AG20443 (cell line): ENCODE results near the gene SAPCD2.

Source experiments
- DNase-seq: peaks from one replicate; pipeline ENCODE4 v3.0.0; 2012; ENCODE audit warnings: low spot score, mixed read lengths

Gene SAPCD2

DNA sequence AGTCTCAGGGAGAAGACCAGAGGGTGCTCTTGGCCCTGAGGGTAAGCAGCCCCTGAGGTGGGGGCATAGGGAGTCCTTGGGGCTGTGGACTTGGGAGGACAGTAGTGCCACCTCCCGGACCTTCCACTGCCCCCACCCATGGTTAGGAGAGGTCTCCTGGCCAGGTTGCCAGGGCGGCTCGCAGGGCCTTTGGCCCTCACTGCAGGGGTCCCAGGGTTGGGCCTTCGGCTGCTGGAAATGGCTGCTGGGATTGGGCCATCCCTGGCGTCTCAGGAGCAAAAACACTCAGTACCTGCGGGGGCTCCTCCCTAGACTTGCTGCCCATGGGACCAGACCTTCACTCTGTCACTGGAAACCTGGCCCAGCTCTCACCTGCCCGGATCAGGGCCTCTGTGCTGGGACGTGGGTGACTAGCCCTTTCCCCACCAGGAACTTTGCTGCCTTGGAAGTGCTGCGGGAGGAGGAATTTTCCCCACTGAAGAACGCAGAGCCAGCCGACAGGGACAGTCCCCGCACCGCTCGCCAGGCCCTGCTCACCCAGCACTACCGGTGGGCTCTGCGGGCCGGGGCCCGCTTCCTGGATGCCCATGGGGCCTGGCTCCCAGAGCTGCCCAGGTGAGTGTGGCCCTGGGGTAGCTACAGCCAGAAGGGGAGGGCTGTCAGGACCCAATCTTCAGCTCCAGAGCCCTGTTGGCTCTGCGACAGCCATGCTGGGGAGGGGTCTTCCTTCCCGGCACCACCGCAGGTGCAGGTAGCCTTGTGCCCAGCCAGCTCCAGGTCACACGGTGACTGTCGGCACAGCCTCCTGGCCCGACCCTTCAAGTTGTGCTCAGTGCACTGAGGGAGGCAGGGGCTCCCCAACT is 10.1 kb upstream of the SAPCD2 start:
- DNase-seq = no peak

DNA sequence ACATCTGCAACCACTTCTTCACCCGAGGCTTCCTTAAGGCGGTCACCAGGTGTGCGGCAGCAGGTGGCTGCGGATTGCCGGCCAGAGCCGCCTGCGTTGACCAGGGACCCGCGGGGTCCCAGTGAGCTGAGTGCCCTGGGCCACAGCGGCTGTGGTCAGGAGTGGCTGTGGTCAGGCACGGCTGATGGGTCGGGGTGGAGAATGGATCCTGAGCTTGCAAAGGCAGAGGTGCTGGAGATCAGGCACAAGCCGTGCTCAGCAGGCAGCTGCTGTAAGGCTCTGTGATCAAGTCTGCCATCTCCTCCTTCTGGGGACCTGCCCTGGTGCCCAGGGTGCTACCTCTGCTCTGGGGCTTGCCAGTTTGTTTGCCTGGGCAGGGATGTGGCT is 9.0 kb upstream of the SAPCD2 start:
- DNase-seq = no peak

DNA sequence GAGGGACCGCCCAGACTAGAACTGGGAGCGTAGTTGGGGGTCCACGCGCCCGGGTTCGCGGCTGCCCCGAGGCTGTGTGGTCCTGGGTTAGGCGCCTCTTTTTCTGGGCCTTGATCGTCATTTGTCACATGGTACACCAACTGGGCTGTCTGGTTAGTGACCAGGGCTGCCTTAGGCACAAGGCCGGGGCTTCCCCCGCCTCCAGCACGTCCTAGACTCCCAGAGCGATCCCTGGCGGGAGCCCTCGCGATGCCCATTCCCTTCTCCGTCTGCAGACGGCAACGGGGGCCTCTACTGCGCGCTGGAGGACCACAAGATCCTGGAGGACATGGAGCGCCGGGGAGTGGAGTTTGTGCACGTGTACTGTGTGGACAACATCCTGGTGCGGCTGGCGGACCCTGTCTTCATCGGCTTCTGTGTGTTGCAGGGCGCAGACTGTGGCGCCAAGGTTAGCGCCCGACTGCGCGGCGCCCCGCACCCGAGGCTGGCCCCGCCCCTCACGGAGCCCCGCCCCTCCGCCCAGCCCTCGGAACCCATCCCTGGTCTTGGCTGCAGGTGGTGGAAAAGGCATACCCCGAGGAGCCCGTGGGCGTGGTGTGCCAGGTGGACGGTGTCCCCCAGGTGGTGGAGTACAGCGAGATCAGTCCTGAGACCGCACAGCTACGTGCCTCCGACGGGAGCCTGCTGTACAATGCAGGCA is 8.5 kb upstream of the SAPCD2 start:
- DNase-seq = no peak

DNA sequence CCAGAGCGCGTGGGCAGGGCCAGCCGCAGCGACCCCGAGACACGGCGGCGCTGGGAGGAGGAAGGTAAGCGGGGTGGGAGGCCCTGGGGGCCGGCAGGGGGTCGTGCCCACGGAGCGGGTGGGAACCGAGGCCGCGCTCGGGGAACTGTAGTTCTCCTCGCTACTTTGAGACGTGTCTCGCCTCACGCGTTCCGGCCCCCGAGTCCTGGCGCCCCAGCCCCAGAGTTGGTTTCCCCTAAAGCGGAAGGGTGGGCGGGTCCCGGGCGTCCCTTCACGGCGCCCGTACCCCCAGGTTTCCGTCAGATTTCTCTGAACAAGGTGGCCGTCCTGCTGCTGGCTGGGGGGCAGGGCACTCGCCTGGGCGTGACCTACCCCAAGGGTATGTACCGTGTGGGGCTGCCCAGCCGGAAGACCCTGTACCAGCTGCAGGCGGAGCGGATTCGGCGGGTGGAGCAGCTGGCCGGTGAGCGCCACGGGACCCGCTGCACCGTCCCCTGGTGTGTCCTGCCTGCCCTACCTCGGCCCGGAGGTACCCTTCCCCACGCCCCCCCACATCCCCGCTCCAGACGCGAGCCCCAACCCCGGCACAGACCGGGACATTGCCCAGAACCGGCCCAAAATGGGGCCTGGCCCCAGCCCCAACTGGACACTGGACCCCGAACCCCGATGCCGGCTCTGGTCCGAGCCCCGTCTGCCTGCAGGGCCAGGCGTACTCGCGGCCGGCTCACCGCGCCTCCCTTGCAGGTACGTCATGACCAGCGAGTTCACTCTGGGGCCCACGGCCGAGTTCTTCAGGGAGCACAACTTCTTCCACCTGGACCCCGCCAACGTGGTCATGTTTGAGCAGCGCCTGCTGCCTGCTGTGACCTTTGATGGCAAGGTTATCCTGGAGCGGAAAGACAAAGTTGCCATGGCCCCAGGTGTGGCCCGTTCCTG is 7.7 kb upstream of the SAPCD2 start:
- no peak for DNase-seq

DNA sequence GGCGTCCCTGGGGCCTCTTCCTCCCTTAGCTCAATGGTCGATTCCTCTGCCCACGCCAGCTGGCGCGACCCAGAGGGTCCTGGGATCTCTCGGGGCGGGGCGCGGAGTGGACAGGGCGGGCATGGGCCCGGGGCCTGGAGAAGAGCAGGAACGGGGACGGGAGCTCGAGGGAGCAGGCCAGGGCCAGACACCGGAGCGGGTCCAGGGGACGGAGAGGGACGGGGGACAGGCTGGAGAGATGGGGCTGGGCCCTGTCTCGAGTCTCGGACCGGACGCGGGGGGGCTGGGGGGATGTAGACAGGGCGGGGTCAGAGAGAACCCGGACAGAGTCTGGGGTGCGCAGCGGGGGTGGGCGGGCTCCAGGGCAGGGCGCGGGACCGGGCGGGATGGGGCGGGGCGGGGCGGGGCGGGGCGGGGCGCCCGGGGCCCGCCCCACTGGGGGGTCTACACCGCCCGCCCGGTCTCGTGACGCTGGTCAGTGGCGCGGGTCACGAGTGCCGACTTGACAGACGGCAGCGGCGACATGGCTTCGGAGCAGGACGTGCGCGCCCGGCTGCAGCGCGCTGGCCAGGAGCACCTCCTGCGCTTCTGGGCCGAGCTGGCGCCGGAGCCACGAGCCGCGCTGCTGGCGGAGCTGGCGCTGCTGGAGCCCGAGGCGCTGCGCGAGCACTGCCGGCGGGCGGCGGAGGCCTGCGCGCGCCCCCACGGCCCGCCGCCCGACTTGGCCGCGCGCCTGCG is 6.8 kb upstream of the SAPCD2 start, which contains the start of gene UAP1L1:
Gene UAP1L1 (plus strand): TSS at position 508 of the 738 bp plus-strand sequence. CDS start 16 bp downstream, at position 524.
- peak; percentile 88 for DNase-seq

DNA sequence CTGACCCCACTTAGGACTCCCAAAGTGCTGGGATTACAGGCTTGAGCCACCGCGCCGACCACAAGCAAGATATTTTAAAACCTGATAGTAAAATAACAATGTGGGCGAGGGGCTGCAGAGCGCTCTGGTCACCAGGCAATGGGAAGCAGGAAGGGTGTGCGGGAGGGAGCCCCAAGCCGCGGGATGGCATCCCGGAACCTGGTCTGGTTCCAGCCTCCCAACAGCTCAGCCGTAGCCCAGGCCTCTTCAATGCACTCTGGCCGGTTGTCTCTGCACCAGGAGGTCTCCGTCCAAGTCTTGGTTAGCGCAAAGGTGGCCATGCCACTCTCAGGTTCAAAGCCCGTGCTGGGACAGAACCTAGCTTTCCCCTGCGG is 6.3 kb upstream of the SAPCD2 start:
- no peak for DNase-seq

DNA sequence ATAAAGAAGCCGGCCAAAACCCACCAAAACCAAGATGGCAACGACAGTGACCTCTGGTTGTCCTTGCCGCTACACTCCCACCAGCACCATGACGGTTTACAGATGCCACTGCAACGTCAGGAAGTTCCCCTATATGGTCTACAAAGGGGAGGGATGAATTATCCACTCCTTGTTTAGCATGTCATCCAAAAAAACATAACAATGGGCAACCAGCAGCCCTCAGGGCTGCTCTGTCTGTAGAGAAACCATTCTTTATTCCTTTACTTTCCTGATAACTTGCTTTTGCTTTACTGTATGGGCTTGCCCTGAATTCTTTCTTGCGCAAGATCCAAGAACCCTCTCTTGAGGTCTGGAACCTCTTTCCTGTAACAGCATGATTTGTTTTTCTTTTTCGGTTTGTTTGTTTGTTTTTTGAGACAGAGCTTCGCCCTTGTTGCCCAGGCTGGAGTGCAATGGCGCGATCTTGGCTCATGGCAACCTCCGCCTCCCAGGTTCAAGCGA is 5.0 kb upstream of the SAPCD2 start:
- DNase-seq = no peak

DNA sequence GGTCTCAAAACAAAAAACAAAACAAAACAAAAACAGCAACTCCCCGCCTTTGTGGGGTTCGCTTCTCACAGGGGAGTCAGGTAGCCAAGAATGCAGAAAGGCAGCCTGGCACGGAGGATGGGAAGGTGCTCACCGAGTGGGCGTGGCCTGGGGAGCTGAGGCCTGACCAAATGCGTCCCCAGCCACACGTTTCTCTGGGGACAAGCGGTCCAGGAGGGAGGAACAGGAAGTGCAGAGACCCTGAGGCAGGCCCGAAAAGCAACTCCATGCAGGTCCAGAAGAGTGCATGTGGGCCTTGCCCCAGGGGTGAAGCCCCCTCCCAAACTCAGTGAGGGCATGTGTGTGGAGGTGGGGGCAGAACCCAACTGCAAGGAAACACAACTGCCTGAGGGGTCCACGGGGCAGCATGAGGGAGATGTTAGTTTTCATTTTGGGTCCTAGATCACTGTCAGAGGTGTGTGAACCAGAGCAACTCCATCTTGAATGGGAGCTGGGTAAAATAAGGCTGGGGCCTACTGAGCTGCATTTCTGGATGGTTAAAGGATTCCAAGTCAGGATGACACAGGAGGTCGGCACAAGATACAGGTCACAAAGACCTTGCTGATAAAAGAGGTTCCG is 4.4 kb upstream of the SAPCD2 start:
- DNase-seq = no peak

DNA sequence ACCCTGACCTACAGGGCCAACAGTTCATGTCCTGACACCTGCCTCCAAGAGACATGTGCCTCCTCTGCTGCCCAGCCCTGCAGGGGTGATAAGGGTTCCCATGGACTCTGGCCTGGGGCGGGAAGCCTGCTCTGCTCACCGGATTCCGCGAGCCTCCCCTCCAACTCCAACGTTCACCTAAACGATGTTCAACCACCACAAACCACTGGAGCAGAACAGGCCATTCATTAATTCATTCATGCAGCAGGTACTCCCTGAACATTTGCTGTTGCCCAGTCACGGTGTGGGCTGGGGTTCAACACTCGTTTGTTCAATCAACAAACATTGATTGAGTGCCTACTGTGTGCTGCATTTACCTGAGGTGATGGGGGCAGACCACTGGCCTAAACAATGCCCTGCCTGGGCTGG is 3.6 kb upstream of the SAPCD2 start:
- no peak for DNase-seq

DNA sequence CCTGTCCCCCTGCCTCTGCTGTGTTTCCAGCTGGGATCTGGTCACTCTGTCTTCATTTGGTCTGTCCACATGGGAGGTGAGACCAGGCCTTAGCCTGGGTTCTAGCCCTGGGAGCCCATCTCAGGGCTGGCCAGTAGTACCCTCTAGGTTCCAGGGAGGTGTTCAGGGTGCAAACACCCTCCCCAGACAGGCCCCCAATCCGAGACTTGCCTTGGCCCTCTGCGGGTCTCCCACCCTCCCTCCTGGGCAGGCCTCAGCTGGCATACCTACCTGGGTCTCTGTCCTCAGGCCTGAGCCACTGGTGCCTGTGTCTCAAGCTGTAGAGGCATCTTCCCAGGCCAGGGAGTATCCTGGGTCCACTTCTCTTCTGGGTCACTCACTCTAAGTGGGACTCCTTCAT is 925 bp upstream of the SAPCD2 start:
- DNase-seq = no peak

DNA sequence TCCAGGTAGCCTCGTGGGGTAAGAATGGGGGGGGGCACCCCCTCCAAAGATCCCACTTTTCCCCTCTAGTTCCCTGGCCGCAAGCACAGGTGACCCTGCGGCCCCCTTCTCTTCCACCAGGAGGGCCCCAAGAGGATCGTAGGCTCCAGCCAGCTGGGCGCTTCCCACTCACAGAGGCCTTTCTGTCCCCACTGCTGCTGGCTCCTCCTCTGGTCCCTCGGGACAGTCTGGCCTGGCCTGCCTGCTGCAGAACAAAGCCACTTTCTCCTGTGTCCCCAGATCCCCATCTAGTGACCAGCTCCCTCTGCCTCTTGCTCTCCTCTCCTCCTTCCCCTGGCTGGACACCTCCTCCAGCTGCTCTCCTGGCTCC is 534 bp upstream of the SAPCD2 start:
- no peak for DNase-seq

DNA sequence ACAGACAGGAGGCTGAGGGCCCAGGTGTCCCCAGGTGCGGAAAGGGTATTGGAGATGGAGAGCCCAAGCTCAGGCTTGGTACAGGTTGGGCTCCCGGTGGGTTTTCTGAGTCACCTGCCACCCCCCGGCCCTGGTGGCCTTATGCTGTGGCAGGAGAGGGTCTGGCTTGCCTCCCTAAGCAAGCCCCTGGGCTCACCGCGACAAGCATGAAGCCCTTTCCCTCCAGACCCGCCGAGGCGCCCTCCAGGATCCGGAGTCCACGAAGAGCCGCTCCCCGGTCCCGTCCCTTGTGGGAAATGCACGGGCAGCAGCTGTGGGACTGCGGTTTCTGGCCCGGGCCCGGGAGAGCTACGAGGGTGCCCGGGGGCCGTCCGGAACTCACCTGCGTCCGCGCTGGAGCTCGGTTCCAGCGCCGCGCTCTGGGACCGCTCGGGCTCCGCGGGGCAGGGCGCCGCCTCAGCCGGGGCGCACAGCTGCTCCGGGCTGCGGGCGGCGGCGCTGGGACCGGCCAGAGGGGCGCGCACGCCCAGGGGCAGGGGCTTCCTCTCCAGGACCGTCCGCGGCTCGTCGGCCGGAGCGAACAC is 757 bp downstream of the SAPCD2 start:
- DNase-seq = no peak

DNA sequence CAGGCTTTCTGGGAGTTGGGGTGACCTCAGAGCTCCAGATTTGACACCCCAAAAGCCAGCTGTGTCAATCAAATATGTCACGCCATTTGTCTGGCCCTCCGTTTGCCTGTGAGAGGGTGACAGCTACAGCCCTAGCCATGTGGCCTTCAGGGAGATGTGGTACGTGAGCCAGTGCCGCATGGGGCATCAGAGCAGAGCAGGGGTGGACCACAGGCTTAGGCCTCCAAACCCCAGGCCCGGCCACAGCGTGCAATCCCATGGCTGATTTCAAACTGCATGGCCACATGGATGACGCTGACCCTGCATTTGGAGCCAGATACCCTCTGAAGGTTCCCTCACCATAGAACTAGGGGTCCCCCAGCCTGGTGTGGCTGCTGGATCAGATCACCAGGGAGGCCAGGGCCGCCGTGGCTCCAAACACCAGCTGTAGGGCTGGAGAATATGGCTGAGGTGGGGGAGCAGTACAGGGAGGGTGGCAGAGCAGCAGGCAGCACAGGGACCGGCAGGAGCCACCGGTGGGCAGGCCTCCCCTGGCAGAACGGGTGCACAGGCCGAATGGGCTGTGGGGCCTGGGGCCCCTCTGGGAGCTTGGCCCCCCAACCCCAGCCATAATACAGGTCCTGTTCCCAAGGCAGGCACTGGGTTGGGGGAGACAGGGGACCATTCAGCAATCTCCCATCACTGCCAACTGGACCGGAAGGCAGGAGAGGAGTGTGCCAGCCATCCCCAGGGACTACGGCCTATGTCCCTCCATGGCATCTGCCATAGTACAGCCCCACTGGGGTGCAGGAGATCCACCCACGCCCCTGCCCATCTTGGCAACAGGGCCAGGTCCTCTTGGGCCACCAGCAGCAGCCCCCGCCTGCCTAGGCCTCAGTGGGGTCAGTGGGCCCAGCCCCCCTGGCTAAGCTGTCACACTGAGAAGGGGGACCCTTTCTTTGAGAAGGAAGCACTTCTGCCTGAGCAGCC is 1.5 kb downstream of the SAPCD2 start:
- DNase-seq = no peak

DNA sequence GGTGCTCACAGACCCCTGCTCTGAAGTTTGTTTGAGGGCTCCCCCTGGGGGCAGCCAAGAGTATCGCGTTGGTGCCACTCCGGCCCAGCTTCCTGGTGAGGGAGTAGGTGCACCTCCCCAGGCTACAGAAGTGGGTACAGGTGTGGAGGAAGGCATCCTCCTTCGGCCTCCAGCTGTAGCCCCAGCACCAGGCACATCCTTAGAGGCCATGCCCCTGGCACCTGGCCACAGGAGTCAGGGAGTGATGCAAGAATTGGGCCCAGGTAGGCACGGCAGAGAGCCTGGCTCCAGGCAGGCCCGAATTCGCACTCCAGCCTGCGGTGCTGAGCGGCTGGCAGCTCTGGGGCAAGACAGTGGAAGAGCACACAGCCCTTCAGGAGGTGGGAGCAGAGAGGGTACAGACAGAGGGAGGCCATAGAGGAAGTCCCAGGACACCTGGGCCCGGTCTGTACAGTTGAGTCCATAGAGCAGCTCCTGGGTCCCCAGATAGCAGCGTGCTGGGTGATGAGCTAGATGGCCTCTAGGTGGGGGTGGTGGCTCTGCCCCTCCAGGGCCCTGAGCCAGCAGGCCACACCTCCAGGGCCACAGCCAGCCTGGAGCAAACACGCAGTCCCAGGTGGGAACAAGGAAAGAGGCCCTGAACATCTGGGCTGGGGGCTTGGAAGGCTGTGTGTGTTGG is 2.4 kb downstream of the SAPCD2 start:
- peak; percentile 85 for DNase-seq

DNA sequence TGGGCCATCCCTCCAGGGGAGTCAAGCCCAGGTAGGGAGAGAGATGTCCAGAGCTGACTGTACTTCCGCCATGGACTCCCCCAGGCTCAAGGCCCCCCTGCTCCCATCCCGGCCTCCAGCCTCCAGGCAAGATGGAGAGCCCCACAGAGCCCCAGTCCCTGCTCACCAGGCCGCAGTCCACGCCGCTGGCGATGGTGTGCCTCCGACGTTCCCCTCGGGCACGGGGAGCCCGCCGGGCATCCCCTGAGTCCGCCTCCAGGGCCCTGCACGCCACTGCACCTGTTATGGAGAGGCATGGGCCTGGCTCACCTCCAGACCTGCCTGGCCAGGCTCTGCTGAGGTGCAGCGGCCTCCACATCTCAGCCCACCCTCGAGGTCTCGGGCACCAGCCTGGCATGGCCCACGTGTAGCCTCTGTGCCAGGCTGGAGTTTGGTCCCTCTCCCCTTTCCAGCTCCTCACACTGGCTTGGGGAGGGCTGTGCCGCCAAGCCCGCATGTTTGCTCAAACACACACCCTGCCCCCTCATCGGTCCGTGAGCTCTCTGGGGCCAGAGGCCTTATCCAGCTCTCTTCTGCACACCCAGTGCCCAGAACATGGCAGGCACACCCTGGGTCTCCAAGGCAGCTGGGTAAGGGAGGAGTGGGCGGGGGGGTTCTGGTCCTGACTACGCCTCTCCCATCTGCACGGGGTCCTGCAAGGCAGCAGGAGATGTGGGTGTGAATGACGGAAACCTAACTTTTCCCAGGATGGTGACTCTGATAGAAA is 4.1 kb downstream of the SAPCD2 start:
- no peak for DNase-seq

DNA sequence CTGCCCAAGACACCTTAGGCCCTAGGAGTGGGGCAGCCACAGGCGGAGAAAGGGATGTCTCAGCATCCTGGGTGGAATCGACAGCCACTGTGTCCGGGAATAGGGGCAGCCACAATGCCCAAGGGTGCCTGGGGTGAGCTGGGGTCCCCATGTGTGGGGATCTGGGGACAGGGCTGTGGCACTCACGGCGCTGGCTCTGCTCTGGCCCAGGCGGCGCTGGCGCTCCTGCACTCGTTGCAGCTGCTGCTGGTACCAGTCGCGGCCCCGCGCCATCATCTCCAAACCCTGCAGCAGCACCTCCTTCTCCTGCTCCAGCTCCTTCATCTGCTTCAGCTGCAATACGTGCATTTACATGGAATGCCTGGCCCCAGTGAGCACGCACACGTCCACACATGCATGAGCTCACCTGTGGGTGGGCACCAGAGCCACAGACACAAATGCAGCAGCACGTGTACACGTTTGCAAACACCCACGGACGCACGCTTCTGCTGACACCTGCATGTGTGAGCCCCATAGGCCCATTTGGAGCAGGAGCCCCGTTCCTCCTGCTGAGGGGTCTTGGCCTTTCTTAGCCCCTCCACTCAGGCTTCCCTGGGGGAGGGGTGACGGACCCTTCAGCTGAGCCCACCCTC is 4.9 kb downstream of the SAPCD2 start:
- DNase-seq = no peak

DNA sequence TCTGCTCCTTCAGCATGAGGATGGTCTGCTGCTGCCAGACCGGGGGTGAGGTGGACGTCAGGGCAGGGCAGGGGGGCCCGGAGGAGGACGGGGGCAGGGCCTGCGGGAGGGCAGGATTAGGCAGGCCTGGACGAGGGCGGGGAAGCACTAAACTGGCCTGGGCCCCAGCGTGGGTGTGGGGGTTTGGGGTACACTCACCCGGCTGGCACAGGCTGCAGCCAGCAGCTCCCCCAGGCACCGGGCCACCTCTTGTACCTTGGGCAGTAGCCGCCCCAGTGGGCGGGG is 5.5 kb downstream of the SAPCD2 start:
- DNase-seq = no peak
